Left colon (tissue), 2 donors: ENCODE measurements around the gene RGS12. TPM values are rescaled to one million over a fixed set of nuclear protein-coding genes. Genes with fewer than 3 reads are reported as not detected.

Experiments
- ATAC-seq: fragments of 200-7000 bp; cut with Tn5 transposase; one replicate; pipeline ENCODE4 v1.9.1; 2020; ENCODE audit warnings: mild to moderate bottlenecking, moderate library complexity
- DNase-seq, 2 donors: peaks; one replicate each; pipeline ENCODE4 v3.0.0-alpha.2; 2020
- intact Hi-C, 2 donors: fragments of 100-400 bp; cut with DNase I in 1 of 2; cut with micrococcal nuclease in 1 of 2; formaldehyde crosslinking; loops; one replicate each; pipeline versions ENCODE4 v1.11.2 to v1.14.0; 2022; cut with DNase I, micrococcal nuclease
- total RNA-seq, 2 donors: library from RNA; stranded (reverse); fragmentation: NEBNext Ultra II Directional; extraction: Animal tissue kit (Norgen Biotek cat#: 25700); gene quantifications; one replicate each; pipeline ENCODE4 v1.2.1, GENCODE V29; 2021
- donor health status: DM: no; HTN: no; CAD: no.
- donor health status: DM: yes; HTN: yes; CAD: no.

The RGS12 gene
- total RNA-seq, 2 donors from 2014 or later = 21.5 to 23.5 TPM

GRCh38 chr4:3336382-3337356 is 43.8 kb downstream of the RGS12 start:
- intact Hi-C loops = no loop called here
- ATAC-seq (no peak), DNase-seq (no peak)

GRCh38 chr4:3337357-3337732 is 44.5 kb downstream of the RGS12 start:
- intact Hi-C loops = no loop called here
- no peak for DNase-seq
- no peak for ATAC-seq

DNA sequence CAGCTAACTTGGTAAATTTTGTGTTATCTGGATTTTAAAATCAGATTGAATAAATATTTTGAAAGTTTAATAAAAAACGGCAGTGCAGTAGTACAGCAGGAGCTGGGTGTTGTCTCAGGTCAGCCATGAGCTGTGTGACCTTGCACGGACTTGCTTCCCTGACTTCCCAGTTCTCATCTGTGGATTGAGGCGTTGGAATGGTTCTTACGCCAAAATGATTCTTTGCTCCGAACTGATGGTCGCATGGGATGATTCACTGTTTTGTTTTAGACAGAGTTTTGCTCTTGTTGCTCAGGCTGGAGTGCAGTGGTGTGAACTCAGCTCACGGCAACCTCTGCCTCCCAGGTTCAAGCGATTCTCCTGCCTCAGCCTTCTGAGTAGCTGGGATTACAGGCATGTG is 45.0 kb downstream of the RGS12 start:
- intact Hi-C loops = no loop called here
- no peak for ATAC-seq

GRCh38 chr4:3338321-3338838 is 45.6 kb downstream of the RGS12 start:
- no peak for DNase-seq
- intact Hi-C loops = no loop called here
- no peak for ATAC-seq

More for the DNA sequence above, 45.0 kb downstream of the RGS12 start:
- DNase-seq = no peak

- ATAC-seq (no peak), DNase-seq (no peak)
- intact Hi-C loops = no loop called here
Measured at GRCh38 chr4:3338976-3339531, 46.2 kb downstream of the RGS12 start.

GRCh38 chr4:3339577-3339976 is 46.8 kb downstream of the RGS12 start:
- intact Hi-C loops = no loop called here
- ATAC-seq = no peak
- DNase-seq = no peak

GRCh38 chr4:3340038-3340699 is 47.3 kb downstream of the RGS12 start:
- intact Hi-C loops = no loop called here
- DNase-seq (no peak), ATAC-seq (no peak)

DNA sequence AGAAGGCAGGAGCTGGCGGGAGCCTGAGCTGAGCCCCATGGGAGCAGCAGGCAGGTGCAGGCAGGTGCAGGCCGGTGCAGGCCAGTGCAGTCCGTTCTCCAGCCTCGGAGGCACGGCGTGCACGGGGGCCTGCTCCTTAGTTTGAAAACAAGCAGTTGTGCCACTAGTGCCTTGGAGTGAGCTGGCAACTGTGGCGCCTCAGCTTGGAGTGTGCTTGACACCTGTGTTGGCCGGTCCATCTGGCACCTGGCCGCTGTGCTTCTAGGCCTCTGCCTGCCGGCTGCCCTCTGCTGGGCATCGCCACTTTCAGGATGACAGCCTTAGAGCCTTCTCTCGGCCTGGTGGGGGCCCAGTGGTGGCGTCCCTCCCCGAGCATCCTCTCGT is 47.9 kb downstream of the RGS12 start:
- ATAC-seq (peak; percentile 32), DNase-seq (no peak)
- intact Hi-C loops = no loop called here

- intact Hi-C loops = no loop called here
- no peak for ATAC-seq
- no peak for DNase-seq
Measured at GRCh38 chr4:3341760-3342159, 48.9 kb downstream of the RGS12 start.

- no peak for DNase-seq
- peak; percentile 30 for ATAC-seq
- intact Hi-C loops = no loop called here
Measured at GRCh38 chr4:3342182-3342854, 49.5 kb downstream of the RGS12 start.

Other genes with a start within 250 kb of the RGS12 start
- gene HTT-AS, start 218.5 kb upstream of the RGS12 start, total RNA-seq = not detected
- gene HTT, start 218.3 kb upstream of the RGS12 start, total RNA-seq = 10 to 100 TPM; 51.7 to 59.1 TPM
- under 1 TPM; 0.73 to 0.82 TPM for gene MSANTD1, start 43.9 kb upstream of the RGS12 start, total RNA-seq
- not detected for gene HGFAC, start 148.9 kb downstream of the RGS12 start, total RNA-seq
- under 1 TPM; 0.24 to 0.70 TPM for gene DOK7, start 170.3 kb downstream of the RGS12 start, total RNA-seq
- 100 to 1,000 TPM; 146 to 155 TPM for gene LRPAP1, start 239.4 kb downstream of the RGS12 start, total RNA-seq